Measurements from ENCODE around the gene TMEM190.
"Not testable (repeated sequence)": the region's sequence is repeated elsewhere in the genome, so short reads cannot be mapped to it uniquely, and the experiment has no call there.

The TMEM190 gene

GRCh38 chr19:55391702-55392615, 15.3 kb downstream of the TMEM190 start:
- no peak for DNase-seq (ENCODE audit: low spot score)

- DNase-seq (ENCODE audit: low spot score) = no peak
Observed at GRCh38 chr19:55392820-55393761, 16.5 kb downstream of the TMEM190 start.

GRCh38 chr19:55398200-55398925, 21.7 kb downstream of the TMEM190 start:
- no peak for DNase-seq (ENCODE audit: low spot score)

GRCh38 chr19:55400281-55401087, 23.9 kb downstream of the TMEM190 start:
- DNase-seq (ENCODE audit: low spot score) = no peak

GRCh38 chr19:55401390-55401789, 24.8 kb downstream of the TMEM190 start:
- DNase-seq (ENCODE audit: low spot score) = not testable (repeated sequence)

- DNase-seq (ENCODE audit: low spot score) = no peak
Observed at GRCh38 chr19:55402509-55402908, 25.9 kb downstream of the TMEM190 start.

GRCh38 chr19:55405638-55406037, 29.0 kb downstream of the TMEM190 start:
- peak; percentile 32 for DNase-seq (ENCODE audit: low spot score)

- peak; percentile 46 for DNase-seq (ENCODE audit: low spot score)
Observed at GRCh38 chr19:55406091-55406825, 29.6 kb downstream of the TMEM190 start.

- DNase-seq (ENCODE audit: low spot score) = peak; percentile 72
Observed at GRCh38 chr19:55406826-55407549, 30.4 kb downstream of the TMEM190 start.

- DNase-seq (ENCODE audit: low spot score) = not testable (repeated sequence)
Observed at GRCh38 chr19:55407550-55407799, 30.8 kb downstream of the TMEM190 start, which contains the start of gene UBE2S. TSS of gene UBE2S (minus strand) at chr19:55407788. CDS start at chr19:55407589, 199 bp downstream.

- DNase-seq (ENCODE audit: low spot score) = peak; percentile 93
Observed at GRCh38 chr19:55407800-55408532, 31.3 kb downstream of the TMEM190 start.

- DNase-seq (ENCODE audit: low spot score) = no peak
Observed at GRCh38 chr19:55408533-55408872, 31.9 kb downstream of the TMEM190 start.

GRCh38 chr19:55409179-55409578, 32.6 kb downstream of the TMEM190 start:
- DNase-seq (ENCODE audit: low spot score) = not testable (repeated sequence)

- DNase-seq (ENCODE audit: low spot score) = no peak
Observed at GRCh38 chr19:55410168-55410567, 33.5 kb downstream of the TMEM190 start.

GRCh38 chr19:55418185-55418584, 41.6 kb downstream of the TMEM190 start:
- peak; percentile 73 for DNase-seq (ENCODE audit: low spot score)

GRCh38 chr19:55419103-55419502, 42.5 kb downstream of the TMEM190 start:
- DNase-seq (ENCODE audit: low spot score) = no peak

- DNase-seq (ENCODE audit: low spot score) = no peak
Observed at GRCh38 chr19:55419624-55420236, 43.1 kb downstream of the TMEM190 start.

- DNase-seq (ENCODE audit: low spot score) = not testable (repeated sequence)
Observed at GRCh38 chr19:55421281-55421680, 44.7 kb downstream of the TMEM190 start.
